ENCODE results near the gene APBA2. TPM values are rescaled to one million over a fixed set of nuclear protein-coding genes. Genes with fewer than 3 reads are reported as not detected.

The APBA2 gene
- total RNA-seq, 1 experiment from 2014 or later: not detected

GRCh38 chr15:28994831-28995596, 109.2 kb downstream of the APBA2 start:
- no peak overlapping the region for H3K4me2 ChIP-seq (ENCODE audit: low read depth, low read length, poor library complexity, severe bottlenecking)
- H3K9me3 ChIP-seq (ENCODE audit: low read length): no peaks in the 10 kb centered on the region
- H3K36me3 ChIP-seq (ENCODE audit: insufficient read depth, low read length): no peaks in the 10 kb centered on the region
- H3K9ac ChIP-seq (ENCODE audit: low read length): no peak overlapping the region
- H3K27me3 ChIP-seq (ENCODE audit: low read length): no peaks in the 10 kb centered on the region
- H4K20me1 ChIP-seq (ENCODE audit: insufficient read depth, low read depth, low read length): no peaks in the 10 kb centered on the region
- no peaks in the 10 kb centered on the region for H3K79me2 ChIP-seq (ENCODE audit: low read length)
- no peak overlapping the region for H2AFZ ChIP-seq (ENCODE audit: low read length)
- DNase-seq: no peak
- no peaks in the 10 kb centered on the region for H3K9me2 ChIP-seq (replicated peaks; ENCODE audit: insufficient read depth, low read length)
- H3K4me1 ChIP-seq (ENCODE audit: low read length): no peaks in the 10 kb centered on the region
- H3K27ac ChIP-seq (ENCODE audit: low read length): no peak overlapping the region
- no peak overlapping the region for H3K4me3 ChIP-seq (ENCODE audit: low read length)

GRCh38 chr15:28995705-28996104, 109.9 kb downstream of the APBA2 start:
- Histone ChIP-seq H3K36me3 (ENCODE audit: insufficient read depth, low read length) (no peaks in the 10 kb centered on the region), H4K20me1 (ENCODE audit: insufficient read depth, low read depth, low read length) (no peaks in the 10 kb centered on the region), H3K4me3 (ENCODE audit: low read length) (no peak overlapping the region), H3K9me3 (ENCODE audit: low read length) (no peaks in the 10 kb centered on the region), H3K79me2 (ENCODE audit: low read length) (no peaks in the 10 kb centered on the region), H3K9me2 (replicated peaks; ENCODE audit: insufficient read depth, low read length) (no peaks in the 10 kb centered on the region), H3K4me1 (ENCODE audit: low read length) (no peaks in the 10 kb centered on the region), H2AFZ (ENCODE audit: low read length) (no peak overlapping the region), H3K27ac (ENCODE audit: low read length) (no peak overlapping the region), H3K27me3 (ENCODE audit: low read length) (no peaks in the 10 kb centered on the region), H3K4me2 (ENCODE audit: low read depth, low read length, poor library complexity, severe bottlenecking) (no peak overlapping the region), H3K9ac (ENCODE audit: low read length) (no peak overlapping the region)
- DNase-seq: no peak

- Histone ChIP-seq H3K4me2 (ENCODE audit: low read depth, low read length, poor library complexity, severe bottlenecking) (no peak overlapping the region), H3K27ac (ENCODE audit: low read length) (no peak overlapping the region), H2AFZ (ENCODE audit: low read length) (no peak overlapping the region), H3K36me3 (ENCODE audit: insufficient read depth, low read length) (no peaks in the 10 kb centered on the region), H3K4me1 (ENCODE audit: low read length) (no peaks in the 10 kb centered on the region), H4K20me1 (ENCODE audit: insufficient read depth, low read depth, low read length) (no peaks in the 10 kb centered on the region), H3K9me3 (ENCODE audit: low read length) (no peaks in the 10 kb centered on the region), H3K27me3 (ENCODE audit: low read length) (no peaks in the 10 kb centered on the region), H3K4me3 (ENCODE audit: low read length) (no peak overlapping the region), H3K79me2 (ENCODE audit: low read length) (no peaks in the 10 kb centered on the region), H3K9ac (ENCODE audit: low read length) (no peak overlapping the region), H3K9me2 (replicated peaks; ENCODE audit: insufficient read depth, low read length) (no peaks in the 10 kb centered on the region)
- no peak for DNase-seq
Observed at GRCh38 chr15:28996289-28996688, 110.5 kb downstream of the APBA2 start.

- Histone ChIP-seq H3K27ac (ENCODE audit: low read length) (no peak overlapping the region), H4K20me1 (ENCODE audit: insufficient read depth, low read depth, low read length) (no peaks in the 10 kb centered on the region), H3K4me2 (ENCODE audit: low read depth, low read length, poor library complexity, severe bottlenecking) (no peak overlapping the region), H3K4me3 (ENCODE audit: low read length) (no peak overlapping the region), H3K4me1 (ENCODE audit: low read length) (no peaks in the 10 kb centered on the region), H3K9ac (ENCODE audit: low read length) (no peak overlapping the region), H3K36me3 (ENCODE audit: insufficient read depth, low read length) (no peaks in the 10 kb centered on the region), H3K79me2 (ENCODE audit: low read length) (no peaks in the 10 kb centered on the region), H2AFZ (ENCODE audit: low read length) (no peak overlapping the region), H3K9me2 (replicated peaks; ENCODE audit: insufficient read depth, low read length) (no peaks in the 10 kb centered on the region), H3K27me3 (ENCODE audit: low read length) (no peaks in the 10 kb centered on the region), H3K9me3 (ENCODE audit: low read length) (no peaks in the 10 kb centered on the region)
- DNase-seq: no peak
Observed at GRCh38 chr15:28996953-28997352, 111.2 kb downstream of the APBA2 start.

- no peak for DNase-seq
- Histone ChIP-seq H3K4me2 (ENCODE audit: low read depth, low read length, poor library complexity, severe bottlenecking) (no peak overlapping the region), H3K9ac (ENCODE audit: low read length) (no peak overlapping the region), H3K4me1 (ENCODE audit: low read length) (no peaks in the 10 kb centered on the region), H3K27ac (ENCODE audit: low read length) (no peak overlapping the region), H3K9me3 (ENCODE audit: low read length) (no peaks in the 10 kb centered on the region), H3K4me3 (ENCODE audit: low read length) (no peak overlapping the region), H3K9me2 (replicated peaks; ENCODE audit: insufficient read depth, low read length) (no peaks in the 10 kb centered on the region), H2AFZ (ENCODE audit: low read length) (no peak overlapping the region), H3K36me3 (ENCODE audit: insufficient read depth, low read length) (no peaks in the 10 kb centered on the region), H3K79me2 (ENCODE audit: low read length) (no peaks in the 10 kb centered on the region), H3K27me3 (ENCODE audit: low read length) (no peaks in the 10 kb centered on the region), H4K20me1 (ENCODE audit: insufficient read depth, low read depth, low read length) (no peaks in the 10 kb centered on the region)
Observed at GRCh38 chr15:28997791-28998190, 112.0 kb downstream of the APBA2 start.

- no peaks in the 10 kb centered on the region for H3K9me2 ChIP-seq (replicated peaks; ENCODE audit: insufficient read depth, low read length)
- no peaks in the 10 kb centered on the region for H3K4me1 ChIP-seq (ENCODE audit: low read length)
- H3K27ac ChIP-seq (ENCODE audit: low read length): no peak overlapping the region
- H3K79me2 ChIP-seq (ENCODE audit: low read length): no peaks in the 10 kb centered on the region
- H2AFZ ChIP-seq (ENCODE audit: low read length): no peak overlapping the region
- H3K9me3 ChIP-seq (ENCODE audit: low read length): no peaks in the 10 kb centered on the region
- H3K4me3 ChIP-seq (ENCODE audit: low read length): no peak overlapping the region
- no peaks in the 10 kb centered on the region for H3K27me3 ChIP-seq (ENCODE audit: low read length)
- DNase-seq: no peak
- no peaks in the 10 kb centered on the region for H3K36me3 ChIP-seq (ENCODE audit: insufficient read depth, low read length)
- H4K20me1 ChIP-seq (ENCODE audit: insufficient read depth, low read depth, low read length): no peaks in the 10 kb centered on the region
- H3K4me2 ChIP-seq (ENCODE audit: low read depth, low read length, poor library complexity, severe bottlenecking): no peak overlapping the region
- H3K9ac ChIP-seq (ENCODE audit: low read length): no peak overlapping the region
Observed at GRCh38 chr15:28998511-28998910, 112.7 kb downstream of the APBA2 start.

GRCh38 chr15:29003191-29003839, 117.5 kb downstream of the APBA2 start:
- Histone ChIP-seq H3K27ac (ENCODE audit: low read length) (no peak overlapping the region), H3K4me2 (ENCODE audit: low read depth, low read length, poor library complexity, severe bottlenecking) (no peak overlapping the region), H3K9me2 (replicated peaks; ENCODE audit: insufficient read depth, low read length) (no peaks in the 10 kb centered on the region), H3K9ac (ENCODE audit: low read length) (no peak overlapping the region), H3K79me2 (ENCODE audit: low read length) (no peaks in the 10 kb centered on the region), H3K9me3 (ENCODE audit: low read length) (no peaks in the 10 kb centered on the region), H3K4me3 (ENCODE audit: low read length) (no peak overlapping the region), H4K20me1 (ENCODE audit: insufficient read depth, low read depth, low read length) (no peaks in the 10 kb centered on the region), H3K4me1 (ENCODE audit: low read length) (no peaks in the 10 kb centered on the region), H3K27me3 (ENCODE audit: low read length) (no peaks in the 10 kb centered on the region), H2AFZ (ENCODE audit: low read length) (no peak overlapping the region), H3K36me3 (ENCODE audit: insufficient read depth, low read length) (no peaks in the 10 kb centered on the region)
- no peak for DNase-seq

- H3K27me3 ChIP-seq (ENCODE audit: low read length): no peaks in the 10 kb centered on the region
- no peaks in the 10 kb centered on the region for H4K20me1 ChIP-seq (ENCODE audit: insufficient read depth, low read depth, low read length)
- H3K36me3 ChIP-seq (ENCODE audit: insufficient read depth, low read length): no peaks in the 10 kb centered on the region
- no peak overlapping the region for H3K4me2 ChIP-seq (ENCODE audit: low read depth, low read length, poor library complexity, severe bottlenecking)
- no peaks in the 10 kb centered on the region for H3K79me2 ChIP-seq (ENCODE audit: low read length)
- H3K4me1 ChIP-seq (ENCODE audit: low read length): no peaks in the 10 kb centered on the region
- no peak overlapping the region for H3K27ac ChIP-seq (ENCODE audit: low read length)
- no peak for DNase-seq
- H3K9me2 ChIP-seq (replicated peaks; ENCODE audit: insufficient read depth, low read length): no peaks in the 10 kb centered on the region
- no peak overlapping the region for H3K9ac ChIP-seq (ENCODE audit: low read length)
- no peak overlapping the region for H3K4me3 ChIP-seq (ENCODE audit: low read length)
- H3K9me3 ChIP-seq (ENCODE audit: low read length): no peaks in the 10 kb centered on the region
- no peak overlapping the region for H2AFZ ChIP-seq (ENCODE audit: low read length)
Observed at GRCh38 chr15:29003840-29004233, 118.1 kb downstream of the APBA2 start.
